HTERT RPE-1 (cell line): ENCODE measurements around the gene LTN1.
"Not testable (repeated sequence)": the region's sequence is repeated elsewhere in the genome, so short reads cannot be mapped to it uniquely, and the experiment has no call there.

Experiments
- in situ Hi-C: fragments of 300-500 bp; cut with MboI; formaldehyde crosslinking; loops from 4 replicates; pipeline ENCODE4 v1.14.3; 2020; ENCODE audit warnings: low sequenced_read_pairs

LTN1 gene

GRCh38 chr21:28936036-28936435 is 56.6 kb downstream of the LTN1 start:
- in situ Hi-C loops: no loop called here

DNA sequence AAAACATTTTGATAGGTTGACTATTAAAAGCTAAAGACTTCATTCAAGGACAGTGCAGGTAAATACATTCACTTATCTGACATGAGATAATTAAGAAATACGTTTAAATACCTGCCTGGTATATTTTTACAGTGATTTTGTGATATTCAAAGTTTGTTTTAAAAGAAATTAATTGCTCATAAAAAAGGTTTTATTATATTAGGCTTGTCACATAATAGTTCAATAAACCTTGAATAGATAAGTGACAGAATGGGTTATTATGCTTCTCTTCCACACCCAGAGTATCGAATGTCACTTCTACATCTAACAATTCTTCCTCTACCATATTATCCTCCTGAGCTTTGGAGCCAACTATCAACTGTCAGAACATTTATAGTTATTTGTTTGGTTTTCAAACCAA is 60.0 kb downstream of the LTN1 start:
- in situ Hi-C loops: no loop called here

DNA sequence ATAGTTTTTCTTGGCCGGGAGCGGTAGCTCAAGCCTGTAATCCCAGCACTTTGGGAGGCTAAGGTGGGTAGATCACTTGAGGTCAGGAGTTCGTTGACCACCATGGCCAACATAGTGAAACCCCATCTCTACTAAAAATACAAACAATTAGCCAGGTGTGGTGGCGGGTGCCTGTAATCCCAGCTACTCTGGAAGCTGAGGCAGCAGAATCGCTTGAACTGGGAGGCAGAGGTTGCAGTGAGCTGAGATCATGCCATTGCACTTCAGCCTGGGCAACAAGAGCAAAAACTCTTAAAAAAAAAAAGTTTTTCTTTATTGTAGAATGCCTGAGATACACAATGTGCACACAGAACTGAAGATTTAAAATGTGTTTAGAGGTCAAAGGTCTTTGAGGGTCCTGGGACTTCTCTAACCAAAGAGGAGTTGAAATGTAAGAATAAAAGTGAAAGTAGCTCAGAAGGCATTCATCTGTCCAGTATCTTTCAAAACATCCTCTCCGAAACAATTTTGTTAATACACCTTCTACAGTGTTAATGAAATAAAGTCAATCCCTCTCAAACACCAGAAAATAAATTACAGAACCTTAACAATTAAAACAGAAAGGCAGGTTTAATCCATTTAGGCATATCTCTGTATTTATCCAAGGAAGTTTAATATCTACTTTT is 60.8 kb downstream of the LTN1 start:
- in situ Hi-C loops: not testable (repeated sequence)

DNA sequence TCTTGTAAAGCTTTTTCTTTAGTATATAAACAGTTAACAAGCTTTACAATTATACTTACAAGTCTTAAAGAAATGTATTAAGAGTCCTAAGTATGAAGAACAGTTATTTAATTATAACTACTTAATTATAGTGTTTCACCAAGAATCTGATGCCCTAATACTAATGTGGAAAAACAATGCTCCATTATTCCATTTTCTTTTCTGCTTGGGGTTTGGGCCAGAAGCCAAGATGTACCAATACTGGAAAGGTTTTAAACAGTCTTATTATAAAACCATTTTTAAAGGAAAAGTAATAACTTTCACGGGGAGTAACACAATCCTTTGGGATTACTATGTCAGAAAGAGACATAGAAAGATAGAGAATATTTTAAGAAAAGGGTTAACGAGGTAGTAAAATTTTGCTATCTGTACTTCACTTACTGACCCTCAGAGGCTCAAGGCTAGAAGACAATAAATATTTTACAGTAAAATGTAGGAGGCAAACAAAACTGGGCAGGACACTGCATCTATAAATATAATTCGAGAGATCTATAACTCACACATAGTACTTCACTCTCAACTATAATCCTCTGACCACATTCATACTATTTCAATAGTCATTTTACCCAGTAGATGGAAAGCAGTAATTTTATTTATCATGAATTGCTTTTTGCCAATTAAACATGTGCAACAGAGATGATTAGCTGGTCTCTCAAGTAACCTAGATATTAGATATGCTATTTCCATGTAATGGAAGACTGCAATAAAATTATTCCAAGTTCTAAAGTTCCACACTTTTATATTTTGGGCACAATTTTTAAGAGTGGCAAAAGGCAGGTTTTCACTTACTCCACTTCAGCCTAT is 63.9 kb downstream of the LTN1 start:
- in situ Hi-C loops: no loop called here

DNA sequence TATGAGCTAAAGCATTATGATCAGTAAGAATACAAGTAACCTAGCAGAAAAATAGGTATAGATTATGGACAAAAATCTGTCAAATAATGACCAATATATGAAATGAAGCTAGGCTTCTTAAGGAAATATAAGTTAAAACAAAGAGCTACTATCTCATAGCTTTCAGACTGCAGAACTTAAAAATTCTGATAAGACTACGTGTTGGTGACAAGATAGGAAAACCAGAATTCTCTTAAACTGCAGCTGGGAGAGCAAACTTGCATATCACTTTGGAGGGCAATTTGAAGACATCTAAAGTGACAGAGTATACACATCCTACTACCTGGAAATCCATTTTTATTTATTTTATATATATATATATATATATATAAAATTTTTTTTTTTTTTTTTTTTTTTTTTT is 65.5 kb downstream of the LTN1 start:
- in situ Hi-C loops: no loop called here

DNA sequence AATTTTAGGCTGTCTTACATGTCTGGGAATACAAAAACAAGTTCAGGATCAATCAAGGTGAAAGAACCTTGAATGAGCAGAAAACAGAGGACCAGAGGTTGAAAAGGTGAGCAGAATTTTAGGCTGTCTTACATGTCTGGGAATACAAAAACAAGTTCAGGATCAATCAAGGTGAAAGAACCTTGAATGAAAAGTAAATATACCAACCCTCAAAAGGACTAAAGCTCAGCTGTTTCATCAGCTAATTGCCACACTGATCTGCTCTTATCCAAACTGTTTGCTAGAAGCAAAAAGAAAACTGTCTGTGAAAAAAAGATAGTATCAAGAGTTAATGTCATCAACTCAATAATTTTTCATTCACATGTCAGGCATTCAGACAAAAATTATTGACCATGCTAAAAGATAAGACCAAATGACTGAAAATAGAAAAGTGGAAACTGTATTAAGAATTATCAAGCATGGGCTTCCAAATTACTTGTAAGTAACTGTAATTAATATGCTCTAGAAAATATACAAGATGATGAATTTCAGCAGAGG is 69.2 kb downstream of the LTN1 start:
- in situ Hi-C loops: no loop called here

- in situ Hi-C loops: no loop called here
Measured at GRCh38 chr21:28922368-28922767, 70.3 kb downstream of the LTN1 start.

DNA sequence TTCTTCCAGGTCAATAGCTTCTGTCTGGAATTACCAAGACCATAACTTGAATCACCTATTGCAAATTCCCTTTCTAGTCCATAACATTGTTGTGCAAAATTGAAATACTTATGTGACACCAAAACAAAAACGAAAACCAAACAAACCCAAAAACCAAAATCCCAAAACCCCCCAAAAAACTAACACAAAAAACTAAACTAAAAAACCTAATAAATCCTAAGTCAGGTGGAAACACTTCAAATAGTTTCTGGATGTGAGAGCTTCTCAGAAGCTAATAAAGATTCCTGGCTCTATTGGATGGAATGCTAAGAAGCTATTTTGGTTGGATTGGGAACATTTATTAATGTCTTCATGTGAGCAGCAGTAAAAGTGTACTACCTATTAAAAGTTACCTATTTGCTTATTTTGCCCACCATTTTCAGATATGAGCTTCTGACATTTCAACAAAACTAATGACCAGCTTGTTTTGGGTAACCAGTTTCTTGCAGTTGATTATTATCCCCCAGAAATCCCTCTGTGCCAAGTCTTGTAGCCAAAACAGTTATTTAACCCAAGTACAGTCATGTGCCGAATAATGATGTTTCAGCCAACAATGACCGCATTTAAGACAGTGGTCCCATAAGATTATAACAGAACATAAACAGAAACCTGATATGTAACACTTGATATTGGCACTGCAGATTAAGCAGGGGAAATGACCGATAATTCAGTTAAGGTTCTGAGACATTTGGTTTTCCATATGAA is 76.4 kb downstream of the LTN1 start:
- in situ Hi-C loops: no loop called here

DNA sequence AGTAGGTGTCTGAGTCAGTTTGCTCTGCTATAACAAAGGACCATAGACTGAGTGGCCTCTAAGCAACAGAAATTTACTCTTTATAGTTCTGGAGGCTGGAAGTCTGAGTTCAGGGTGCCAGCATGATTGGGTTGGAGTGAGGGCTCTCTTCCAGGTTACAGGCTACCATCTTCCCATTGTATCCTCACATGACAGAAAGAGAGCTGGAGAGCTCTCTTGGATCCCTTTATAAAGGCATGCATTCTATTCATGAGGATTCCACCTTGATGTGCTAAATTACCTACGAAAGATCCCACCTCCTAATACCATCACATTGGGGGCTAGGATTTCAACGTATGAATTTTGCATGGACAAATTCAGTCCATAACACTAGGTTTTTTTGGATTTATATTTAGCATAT is 79.6 kb downstream of the LTN1 start:
- in situ Hi-C loops: no loop called here

- in situ Hi-C loops: no loop called here
Measured at GRCh38 chr21:28910280-28910887, 82.3 kb downstream of the LTN1 start.

DNA sequence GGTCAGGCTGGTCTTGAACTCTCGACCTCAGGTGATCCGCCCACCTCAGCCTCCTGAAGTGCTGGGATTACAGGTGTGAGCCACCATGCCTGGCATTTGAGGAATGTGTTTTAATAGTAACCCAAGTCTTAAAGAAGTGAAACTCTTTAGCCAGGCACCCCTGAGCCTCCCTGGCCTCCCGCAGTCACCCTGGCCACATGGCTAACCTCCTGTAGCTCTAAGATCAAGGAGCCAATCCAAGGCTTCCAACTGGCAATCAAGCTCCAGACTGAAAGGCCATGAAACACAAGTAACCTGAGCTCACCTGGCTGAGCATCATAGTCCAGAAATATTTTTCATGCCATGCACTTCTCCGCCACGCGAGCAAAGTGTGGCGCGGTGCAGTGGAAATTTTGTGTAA is 84.3 kb downstream of the LTN1 start:
- in situ Hi-C loops: no loop called here

DNA sequence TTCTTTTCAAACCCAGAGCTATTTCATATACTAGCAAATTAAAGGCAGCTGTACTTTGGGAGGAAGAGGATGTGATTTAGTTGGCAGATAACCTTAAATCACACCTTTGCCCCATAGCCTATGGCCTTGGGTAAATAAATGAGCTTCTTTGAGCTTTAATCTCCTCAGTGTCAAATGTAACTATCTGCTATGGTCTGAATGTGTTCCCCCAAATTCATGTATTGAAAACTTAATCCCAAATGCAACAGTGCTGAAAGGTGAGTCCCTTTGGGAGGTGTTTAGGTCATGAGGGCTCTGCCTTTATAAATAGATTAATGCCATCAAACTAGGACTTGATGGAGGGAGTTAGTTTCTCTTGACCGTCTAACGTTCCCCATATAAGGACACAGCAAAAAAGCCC is 85.8 kb downstream of the LTN1 start:
- in situ Hi-C loops: no loop called here

DNA sequence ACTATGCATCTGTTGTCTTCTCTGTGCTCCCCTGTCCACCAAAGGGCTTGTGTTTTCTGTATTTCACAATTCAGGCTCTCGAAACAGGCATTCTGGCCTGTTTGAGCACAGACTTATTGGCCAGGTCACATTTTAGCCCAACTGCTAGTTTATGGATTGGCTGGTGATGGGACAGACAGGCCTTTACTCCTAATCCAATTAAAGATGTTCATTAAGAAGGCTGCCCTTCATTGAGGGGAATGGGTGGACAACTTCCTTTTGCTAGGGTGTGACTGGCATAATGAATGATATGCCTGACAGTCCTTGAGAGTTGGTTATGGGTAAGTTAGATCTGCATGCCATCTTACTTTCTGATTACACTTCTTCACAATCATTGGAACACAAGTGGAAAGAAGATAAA is 86.4 kb downstream of the LTN1 start:
- in situ Hi-C loops: no loop called here

DNA sequence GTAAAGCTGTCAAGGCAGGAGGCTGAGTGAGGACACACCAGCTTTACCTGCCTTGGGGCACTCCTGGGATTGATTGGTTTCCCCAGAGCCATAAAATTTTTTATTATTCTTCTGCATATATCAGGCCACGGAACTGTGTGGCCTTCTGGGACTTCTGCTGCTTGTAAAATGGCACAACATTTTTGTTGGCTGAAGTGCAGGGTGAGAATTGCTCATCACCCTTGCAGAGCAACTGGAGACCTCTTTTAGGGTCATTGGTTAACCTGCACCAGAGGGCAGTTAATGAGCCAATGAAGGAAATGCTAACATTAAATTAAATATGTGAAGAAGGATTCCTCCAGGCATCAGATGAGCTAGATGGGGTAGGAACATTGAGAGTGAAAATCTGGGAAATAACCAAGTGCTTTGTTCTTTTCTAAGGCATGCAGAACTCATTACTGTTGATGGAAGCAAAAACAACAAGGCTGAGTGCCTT is 87.7 kb downstream of the LTN1 start:
- in situ Hi-C loops: no loop called here

- in situ Hi-C loops: no loop called here
Measured at GRCh38 chr21:28903448-28903847, 89.2 kb downstream of the LTN1 start.

- in situ Hi-C loops: no loop called here
Measured at GRCh38 chr21:28900481-28900880, 92.2 kb downstream of the LTN1 start.

DNA sequence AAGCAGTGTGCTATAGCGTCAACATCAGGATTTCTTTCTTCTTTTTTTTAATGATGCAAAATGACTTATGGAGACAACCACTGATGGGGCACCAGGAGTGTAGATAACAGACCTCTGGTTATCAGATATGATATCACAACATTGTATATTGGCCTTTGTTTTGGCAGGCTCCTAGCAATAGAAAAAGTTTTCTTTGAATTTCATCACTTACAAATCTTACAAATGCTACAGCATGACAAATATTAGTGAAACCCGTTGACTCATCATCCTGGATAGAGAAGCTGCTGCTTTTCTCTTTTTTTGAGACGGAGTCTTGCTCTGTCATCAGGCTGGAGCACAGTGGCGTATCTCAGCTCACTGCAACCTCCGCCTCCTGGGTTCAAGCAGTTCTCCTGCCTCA is 92.9 kb downstream of the LTN1 start:
- in situ Hi-C loops: no loop called here

DNA sequence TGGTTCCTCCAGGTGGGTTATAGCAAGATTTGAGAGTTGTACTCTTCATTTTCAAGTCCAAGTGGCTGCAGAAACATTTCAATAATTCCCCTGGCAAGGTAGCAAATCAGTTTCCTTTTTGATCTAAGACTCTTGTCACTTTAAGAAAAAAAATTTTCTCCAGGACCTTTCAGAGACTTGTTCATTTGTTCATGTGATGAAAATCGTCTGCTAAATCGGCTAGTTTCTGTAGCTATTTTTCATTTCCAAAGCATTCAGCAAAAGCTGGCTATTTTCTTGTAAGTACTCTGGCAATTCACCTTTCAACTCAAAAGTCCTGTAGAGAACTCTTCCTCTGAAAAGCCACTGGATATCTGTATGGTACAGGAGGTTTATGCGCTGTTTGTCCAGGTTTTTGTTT is 93.5 kb downstream of the LTN1 start:
- in situ Hi-C loops: no loop called here

GRCh38 chr21:28893687-28894086 is 99.0 kb downstream of the LTN1 start:
- in situ Hi-C loops: no loop called here

- in situ Hi-C loops: no loop called here
Measured at GRCh38 chr21:28892199-28893111, 100.2 kb downstream of the LTN1 start.
